ENCODE results near the gene TEX261. TPM values are rescaled to one million over a fixed set of nuclear protein-coding genes. Genes with fewer than 3 reads are reported as not detected.

TEX261 gene
- total RNA-seq, 1 experiment from 2014 or later: 85.3 TPM

GRCh38 chr2:70990216-70990615 lies 4.5 kb downstream of the TEX261 start:
- Histone ChIP-seq H3K4me1 (peaks cover 7% of the 10 kb centered on the region; the same call in 1 of the 2 replicates), H3K27me3 (no peaks in the 10 kb centered on the region), H3K4me3 (no peak overlapping the region), H3K36me3 (peaks cover 36% of the 10 kb centered on the region), H3K9me3 (replicated peaks) (no peaks in the 10 kb centered on the region), H3K27ac (no peak overlapping the region)
- no peak for DNase-seq

- no peak for DNase-seq
- H3K27me3 ChIP-seq: no peaks in the 10 kb centered on the region
- H3K9me3 ChIP-seq (replicated peaks): no peaks in the 10 kb centered on the region
- H3K4me1 ChIP-seq: peaks cover 7% of the 10 kb centered on the region; the same call in 1 of the 2 replicates
- H3K36me3 ChIP-seq: peaks cover 36% of the 10 kb centered on the region
- H3K27ac ChIP-seq: no peak overlapping the region
- no peak overlapping the region for H3K4me3 ChIP-seq
These were observed 5.7 kb downstream of the TEX261 start for GRCh38 chr2:70988726-70989648.

- DNase-seq: no peak
- Histone ChIP-seq H3K27me3 (no peaks in the 10 kb centered on the region), H3K27ac (no peak overlapping the region), H3K9me3 (replicated peaks) (no peaks in the 10 kb centered on the region), H3K36me3 (peaks cover 36% of the 10 kb centered on the region), H3K4me3 (no peak overlapping the region), H3K4me1 (no peaks in the 10 kb centered on the region)
These were observed 6.5 kb downstream of the TEX261 start for GRCh38 chr2:70988151-70988550.

- Histone ChIP-seq H3K4me3 (no peak overlapping the region), H3K27ac (no peak overlapping the region), H3K36me3 (peaks cover 36% of the 10 kb centered on the region), H3K9me3 (replicated peaks) (no peaks in the 10 kb centered on the region), H3K4me1 (no peaks in the 10 kb centered on the region), H3K27me3 (no peaks in the 10 kb centered on the region)
- no peak for DNase-seq
These were observed 7.3 kb downstream of the TEX261 start for GRCh38 chr2:70987386-70987785.

- H3K36me3 ChIP-seq: peaks cover 36% of the 10 kb centered on the region
These were observed 8.0 kb downstream of the TEX261 start for GRCh38 chr2:70986499-70987189.

DNA sequence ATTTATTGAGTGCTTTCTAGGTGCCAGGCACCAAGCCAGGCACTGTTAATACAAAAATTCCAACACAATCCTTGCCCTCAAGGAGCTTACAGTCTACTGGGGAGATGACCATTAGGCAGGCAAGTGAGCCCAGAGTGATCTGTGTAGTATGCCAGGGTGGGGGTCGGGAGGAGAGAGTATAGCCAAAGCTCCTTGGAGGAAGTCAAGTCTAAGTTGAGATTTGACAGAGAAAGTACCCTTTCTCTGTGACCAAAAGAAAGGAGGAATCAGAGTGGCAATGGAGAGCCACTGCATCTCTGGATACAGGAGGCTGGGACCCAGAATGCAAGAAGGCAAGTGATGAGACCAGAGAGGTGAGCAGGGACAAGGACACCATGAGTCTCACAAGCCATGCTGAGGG lies 8.7 kb downstream of the TEX261 start:
- Histone ChIP-seq H3K27ac (no peak overlapping the region), H3K9me3 (replicated peaks) (no peaks in the 10 kb centered on the region), H3K27me3 (no peaks in the 10 kb centered on the region), H3K4me1 (no peaks in the 10 kb centered on the region), H3K36me3 (peaks cover 35% of the 10 kb centered on the region), H3K4me3 (no peak overlapping the region)
- DNase-seq: no peak

More at GRCh38 chr2:70986499-70987189, 8.0 kb downstream of the TEX261 start:
- H3K27me3 ChIP-seq: no peaks in the 10 kb centered on the region
- H3K4me1 ChIP-seq: no peaks in the 10 kb centered on the region
- DNase-seq: no peak
- H3K27ac ChIP-seq: no peak overlapping the region
- no peak overlapping the region for H3K4me3 ChIP-seq
- H3K9me3 ChIP-seq (replicated peaks): no peaks in the 10 kb centered on the region

GRCh38 chr2:70985283-70985688 lies 9.4 kb downstream of the TEX261 start:
- no peaks in the 10 kb centered on the region for H3K4me1 ChIP-seq
- no peak overlapping the region for H3K4me3 ChIP-seq
- no peaks in the 10 kb centered on the region for H3K27me3 ChIP-seq
- H3K9me3 ChIP-seq (replicated peaks): no peaks in the 10 kb centered on the region
- no peak overlapping the region for H3K27ac ChIP-seq
- DNase-seq: no peak
- peaks cover 34% of the 10 kb centered on the region for H3K36me3 ChIP-seq

- Histone ChIP-seq H3K9me3 (replicated peaks) (no peaks in the 10 kb centered on the region), H3K36me3 (peaks cover 30% of the 10 kb centered on the region)
- DNase-seq: no peak
These were observed 9.9 kb downstream of the TEX261 start for GRCh38 chr2:70984576-70985282.

GRCh38 chr2:70984228-70984575 lies 10.5 kb downstream of the TEX261 start:
- no peaks in the 10 kb centered on the region for H3K4me1 ChIP-seq
- no peaks in the 10 kb centered on the region for H3K9me3 ChIP-seq (replicated peaks)
- H3K27me3 ChIP-seq: no peaks in the 10 kb centered on the region
- DNase-seq: no peak
- H3K27ac ChIP-seq: no peak overlapping the region
- no peak overlapping the region for H3K4me3 ChIP-seq
- H3K36me3 ChIP-seq: peaks cover 25% of the 10 kb centered on the region

More at GRCh38 chr2:70984576-70985282, 9.9 kb downstream of the TEX261 start:
- H3K27ac ChIP-seq: no peak overlapping the region
- no peaks in the 10 kb centered on the region for H3K4me1 ChIP-seq
- H3K4me3 ChIP-seq: no peak overlapping the region
- H3K27me3 ChIP-seq: no peaks in the 10 kb centered on the region

DNA sequence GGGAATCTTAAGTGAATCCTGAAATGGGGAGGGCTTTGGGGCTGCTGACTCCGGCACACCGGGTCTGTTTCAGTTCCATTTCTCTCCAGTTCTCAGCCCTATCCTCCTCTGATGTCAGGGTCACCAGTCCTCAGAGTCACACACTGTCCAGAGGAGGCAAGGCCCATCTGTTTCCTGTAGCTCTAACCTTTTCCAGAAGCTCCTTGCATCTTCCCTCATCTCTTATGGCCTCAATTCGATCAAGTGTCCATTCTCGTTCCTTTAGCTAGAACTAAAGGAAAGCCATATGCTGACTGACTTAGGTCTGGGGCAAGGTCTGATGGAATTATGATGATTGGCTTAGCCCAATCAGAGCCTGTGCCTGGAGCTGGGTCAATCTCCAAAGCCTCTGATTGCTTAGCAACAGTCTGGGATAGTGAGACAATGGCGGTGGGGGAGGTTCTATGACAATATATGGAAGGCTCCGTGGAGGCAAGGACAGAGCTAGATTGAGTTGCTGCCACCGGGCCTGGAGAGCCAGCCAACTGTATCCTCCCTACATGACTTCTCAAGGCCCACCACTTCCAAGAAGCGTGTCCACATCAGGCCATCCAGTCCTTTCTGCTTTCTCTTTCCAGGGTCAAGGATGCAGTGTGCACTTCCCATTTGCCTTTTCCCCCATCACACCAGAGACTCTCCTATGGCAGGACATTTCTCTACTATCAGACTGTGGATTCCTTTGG lies 11.0 kb downstream of the TEX261 start:
- Histone ChIP-seq H3K4me1 (no peaks in the 10 kb centered on the region), H3K36me3 (peaks cover 20% of the 10 kb centered on the region), H3K27me3 (no peaks in the 10 kb centered on the region), H3K27ac (no peak overlapping the region), H3K4me3 (no peak overlapping the region), H3K9me3 (replicated peaks) (no peaks in the 10 kb centered on the region)
- no peak for DNase-seq

- no peak overlapping the region for H3K4me3 ChIP-seq
- H3K27me3 ChIP-seq: no peaks in the 10 kb centered on the region
- no peak for DNase-seq
These were observed 11.7 kb downstream of the TEX261 start for GRCh38 chr2:70982971-70983370.

DNA sequence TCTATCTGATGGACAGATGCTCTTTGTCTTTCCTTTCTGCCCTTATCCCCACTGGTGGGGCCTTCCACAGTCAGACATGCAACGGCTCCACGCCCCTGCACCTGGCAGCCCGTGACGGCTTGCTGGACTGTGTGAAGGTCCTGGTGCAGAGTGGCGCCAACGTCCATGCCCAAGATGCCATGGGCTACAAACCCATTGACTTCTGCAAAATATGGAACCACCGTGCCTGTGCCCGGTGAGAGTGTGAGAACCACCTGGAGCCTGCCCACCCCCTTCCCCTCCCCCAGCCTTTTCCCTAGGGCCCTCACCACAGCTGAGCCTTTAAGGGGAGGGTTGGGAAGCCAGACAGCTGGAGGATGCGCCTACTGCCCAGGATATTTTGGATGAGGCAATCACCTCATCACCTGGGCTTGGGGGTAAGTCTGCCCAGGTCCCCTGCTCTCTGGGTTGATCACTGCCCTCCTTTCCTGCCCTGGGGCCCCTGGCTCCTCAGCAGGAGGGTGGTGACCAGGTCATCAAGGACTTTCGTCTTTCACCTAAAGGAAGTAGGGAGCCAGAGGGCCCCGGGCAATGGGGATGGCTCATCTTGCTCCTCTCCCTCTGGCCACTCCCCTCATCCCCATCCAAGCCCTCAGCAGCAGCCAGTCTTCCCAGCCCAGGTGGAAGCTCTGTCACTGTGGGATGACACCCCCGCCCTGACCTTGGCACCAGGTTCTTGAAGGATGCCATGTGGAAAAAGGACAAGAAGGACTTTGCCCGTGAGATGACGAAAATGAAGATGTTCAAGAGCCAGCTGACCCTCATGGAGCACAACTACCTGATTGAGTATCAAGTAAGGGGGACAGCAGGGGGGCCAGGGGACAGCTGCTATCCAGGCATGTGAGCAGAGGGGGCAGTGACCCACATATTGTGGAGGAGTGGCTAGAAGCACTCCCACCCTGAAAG lies 12.5 kb downstream of the TEX261 start:
- H3K9me3 ChIP-seq (replicated peaks): no peaks in the 10 kb centered on the region
- no peak for DNase-seq
- no peak overlapping the region for H3K27ac ChIP-seq
- H3K36me3 ChIP-seq: peaks cover 10% of the 10 kb centered on the region
- no peaks in the 10 kb centered on the region for H3K4me1 ChIP-seq
- H3K27me3 ChIP-seq: no peaks in the 10 kb centered on the region
- H3K4me3 ChIP-seq: no peak overlapping the region

More at GRCh38 chr2:70982971-70983370, 11.7 kb downstream of the TEX261 start:
- Histone ChIP-seq H3K9me3 (replicated peaks) (no peaks in the 10 kb centered on the region), H3K4me1 (no peaks in the 10 kb centered on the region), H3K36me3 (peaks cover 18% of the 10 kb centered on the region), H3K27ac (no peak overlapping the region)

DNA sequence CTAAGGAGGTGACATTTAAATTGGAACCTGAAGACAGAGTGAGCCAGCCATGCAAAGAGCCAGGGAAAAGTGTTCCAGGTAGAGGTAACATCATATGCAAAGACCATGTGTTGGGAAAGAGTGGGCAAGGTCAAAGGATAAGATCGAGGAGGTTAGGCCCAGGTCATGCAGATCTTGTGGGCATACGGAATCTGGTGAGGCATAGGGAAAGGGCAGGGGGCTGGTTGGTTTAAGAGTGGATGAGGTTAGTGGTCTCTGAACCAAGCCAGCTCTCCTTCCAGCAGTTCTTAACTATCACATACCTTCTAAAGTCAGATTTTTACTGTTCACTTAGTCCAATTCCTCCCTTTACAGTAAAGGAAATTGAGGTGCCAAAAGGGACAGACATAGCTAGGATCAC lies 13.3 kb downstream of the TEX261 start:
- H3K27ac ChIP-seq: no peak overlapping the region
- H3K4me3 ChIP-seq: no peak overlapping the region
- peaks cover 4% of the 10 kb centered on the region for H3K36me3 ChIP-seq
- H3K27me3 ChIP-seq: no peaks in the 10 kb centered on the region
- no peak for DNase-seq
- H3K4me1 ChIP-seq: no peaks in the 10 kb centered on the region
- no peaks in the 10 kb centered on the region for H3K9me3 ChIP-seq (replicated peaks)

Measured in SJCRH30 (cell line).